ENCODE data around the gene PGLYRP2.

The PGLYRP2 gene

GRCh38 chr19:15442142-15442920 is 37.0 kb downstream of the PGLYRP2 start:
- no peaks in the 10 kb centered on the region for H3K36me3 ChIP-seq (ENCODE audit: insufficient read depth, low read length)
- no peaks in the 10 kb centered on the region for H3K9me3 ChIP-seq (ENCODE audit: insufficient read depth, low read depth, low read length)
- no peaks in the 10 kb centered on the region for H3K9me2 ChIP-seq (replicated peaks; ENCODE audit: low read depth, low read length)
- H3K9ac ChIP-seq (ENCODE audit: low read depth, low read length, poor library complexity, severe bottlenecking): no peak overlapping the region
- H3F3A ChIP-seq (ENCODE audit: low read depth): no peaks in the 10 kb centered on the region
- no peaks in the 10 kb centered on the region for H3K79me2 ChIP-seq (ENCODE audit: insufficient read depth, low read length)
- H4K20me1 ChIP-seq (ENCODE audit: insufficient read depth, low read length, poor library complexity, severe bottlenecking): no peaks in the 10 kb centered on the region
- H3K4me1 ChIP-seq (ENCODE audit: insufficient read depth, low read length, poor library complexity, severe bottlenecking): no peaks in the 10 kb centered on the region
- TF ChIP-seq CTCF (conservative IDR thresholded peaks at IDR 0.05; ENCODE audit: low read length): no peak
- TF ChIP-seq EZH2phosphoT487 (IDR thresholded peaks at IDR 0.05; ENCODE audit: borderline replicate concordance): no peak
- no peak overlapping the region for H3K4me3 ChIP-seq (ENCODE audit: low read length, poor library complexity, severe bottlenecking)
- H3K4me2 ChIP-seq (ENCODE audit: low read depth, low read length, poor library complexity, severe bottlenecking): no peak overlapping the region
- H3K27me3 ChIP-seq (ENCODE audit: insufficient read depth, low read length, poor library complexity, severe bottlenecking): no peaks in the 10 kb centered on the region
- H2AFZ ChIP-seq (ENCODE audit: low read length): no peak overlapping the region

- Histone ChIP-seq H3K36me3 (ENCODE audit: insufficient read depth, low read length) (no peaks in the 10 kb centered on the region), H4K20me1 (ENCODE audit: insufficient read depth, low read length, poor library complexity, severe bottlenecking) (no peaks in the 10 kb centered on the region), H3F3A (ENCODE audit: low read depth) (no peaks in the 10 kb centered on the region), H3K4me2 (ENCODE audit: low read depth, low read length, poor library complexity, severe bottlenecking) (no peak overlapping the region), H3K79me2 (ENCODE audit: insufficient read depth, low read length) (no peaks in the 10 kb centered on the region), H3K9me2 (replicated peaks; ENCODE audit: low read depth, low read length) (no peaks in the 10 kb centered on the region), H3K27me3 (ENCODE audit: insufficient read depth, low read length, poor library complexity, severe bottlenecking) (no peaks in the 10 kb centered on the region), H3K9ac (ENCODE audit: low read depth, low read length, poor library complexity, severe bottlenecking) (no peak overlapping the region), H2AFZ (ENCODE audit: low read length) (no peak overlapping the region), H3K4me1 (ENCODE audit: insufficient read depth, low read length, poor library complexity, severe bottlenecking) (no peaks in the 10 kb centered on the region), H3K9me3 (ENCODE audit: insufficient read depth, low read depth, low read length) (no peaks in the 10 kb centered on the region), H3K4me3 (ENCODE audit: low read length, poor library complexity, severe bottlenecking) (no peak overlapping the region)
- TF ChIP-seq CTCF (conservative IDR thresholded peaks at IDR 0.05; ENCODE audit: low read length): no peak
- no peak for TF ChIP-seq EZH2phosphoT487 (IDR thresholded peaks at IDR 0.05; ENCODE audit: borderline replicate concordance)
Measured at GRCh38 chr19:15441317-15441716, 38.0 kb downstream of the PGLYRP2 start.

GRCh38 chr19:15439821-15440641 is 39.3 kb downstream of the PGLYRP2 start:
- Histone ChIP-seq H3K36me3 (ENCODE audit: insufficient read depth, low read length) (no peaks in the 10 kb centered on the region), H3K4me1 (ENCODE audit: insufficient read depth, low read length, poor library complexity, severe bottlenecking) (no peaks in the 10 kb centered on the region), H2AFZ (ENCODE audit: low read length) (no peak overlapping the region), H3K27me3 (ENCODE audit: insufficient read depth, low read length, poor library complexity, severe bottlenecking) (no peaks in the 10 kb centered on the region), H3K79me2 (ENCODE audit: insufficient read depth, low read length) (no peaks in the 10 kb centered on the region), H3K4me3 (ENCODE audit: low read length, poor library complexity, severe bottlenecking) (no peak overlapping the region), H3K9me2 (replicated peaks; ENCODE audit: low read depth, low read length) (no peaks in the 10 kb centered on the region), H4K20me1 (ENCODE audit: insufficient read depth, low read length, poor library complexity, severe bottlenecking) (no peaks in the 10 kb centered on the region), H3K9ac (ENCODE audit: low read depth, low read length, poor library complexity, severe bottlenecking) (peak overlapping the region; percentile 32), H3F3A (ENCODE audit: low read depth) (no peaks in the 10 kb centered on the region), H3K9me3 (ENCODE audit: insufficient read depth, low read depth, low read length) (no peaks in the 10 kb centered on the region), H3K4me2 (ENCODE audit: low read depth, low read length, poor library complexity, severe bottlenecking) (no peak overlapping the region)
- TF ChIP-seq CTCF (conservative IDR thresholded peaks at IDR 0.05; ENCODE audit: low read length) (no peak), EZH2phosphoT487 (IDR thresholded peaks at IDR 0.05; ENCODE audit: borderline replicate concordance) (no peak)
